ENCODE measurements around the gene FTO.
A peak's percentile ranks its signal among the peaks of the same experiment; 100 is the strongest.

Gene FTO

GRCh38 chr16:53817117-53817755 is 113.3 kb downstream of the FTO start:
- no peaks in the 10 kb centered on the region for H3K36me3 ChIP-seq
- no peak for DNase-seq
- H3K4me1 ChIP-seq: peaks cover 6% of the 10 kb centered on the region; the same call in 1 of the 2 replicates
- H3K9me3 ChIP-seq: no peaks in the 10 kb centered on the region
- no peak for TF ChIP-seq CTCF (IDR thresholded peaks at IDR 0.05; ENCODE audit: low read depth, low read length)
- H3K4me3 ChIP-seq (ENCODE audit: low read depth, low read length): no peak overlapping the region
- H3K27me3 ChIP-seq: no peaks in the 10 kb centered on the region

GRCh38 chr16:53817812-53818550 is 114.0 kb downstream of the FTO start:
- no peak for TF ChIP-seq CTCF (IDR thresholded peaks at IDR 0.05; ENCODE audit: low read depth, low read length)
- Histone ChIP-seq H3K27me3 (no peaks in the 10 kb centered on the region), H3K4me3 (ENCODE audit: low read depth, low read length) (no peak overlapping the region), H3K36me3 (no peaks in the 10 kb centered on the region), H3K4me1 (peaks cover 6% of the 10 kb centered on the region; the same call in 1 of the 2 replicates), H3K9me3 (no peaks in the 10 kb centered on the region)
- no peak for DNase-seq

GRCh38 chr16:53821487-53821886 is 117.5 kb downstream of the FTO start:
- no peaks in the 10 kb centered on the region for H3K27me3 ChIP-seq
- H3K4me3 ChIP-seq (ENCODE audit: low read depth, low read length): no peak overlapping the region
- no peak for TF ChIP-seq CTCF (IDR thresholded peaks at IDR 0.05; ENCODE audit: low read depth, low read length)
- peaks cover 6% of the 10 kb centered on the region for H3K36me3 ChIP-seq
- DNase-seq: no peak
- H3K9me3 ChIP-seq: no peaks in the 10 kb centered on the region
- peaks cover 6% of the 10 kb centered on the region; the same call in 1 of the 2 replicates for H3K4me1 ChIP-seq

GRCh38 chr16:53821957-53822625 is 118.1 kb downstream of the FTO start:
- DNase-seq: no peak
- H3K4me3 ChIP-seq (ENCODE audit: low read depth, low read length): no peak overlapping the region
- H3K27me3 ChIP-seq: no peaks in the 10 kb centered on the region
- 0 out of 2 replicates have a peak, but pooled peaks have one; percentile 3 for TF ChIP-seq CTCF (IDR thresholded peaks at IDR 0.05; ENCODE audit: low read depth, low read length)
- H3K36me3 ChIP-seq: peaks cover 7% of the 10 kb centered on the region
- no peaks in the 10 kb centered on the region for H3K9me3 ChIP-seq
- H3K4me1 ChIP-seq: peaks cover 6% of the 10 kb centered on the region; the same call in 1 of the 2 replicates

- no peak for DNase-seq
- H3K27me3 ChIP-seq: no peaks in the 10 kb centered on the region
- H3K9me3 ChIP-seq: no peaks in the 10 kb centered on the region
- no peak overlapping the region for H3K4me3 ChIP-seq (ENCODE audit: low read depth, low read length)
- H3K4me1 ChIP-seq: no peaks in the 10 kb centered on the region
- no peak for TF ChIP-seq CTCF (IDR thresholded peaks at IDR 0.05; ENCODE audit: low read depth, low read length)
- H3K36me3 ChIP-seq: peaks cover 7% of the 10 kb centered on the region
Measured at GRCh38 chr16:53822936-53823529, 119.1 kb downstream of the FTO start.

Data from BE2C (cell line).